GM13977 (cell line): ENCODE data around the gene CXCL10.
"Not testable (repeated sequence)": the region's sequence is repeated elsewhere in the genome, so short reads cannot be mapped to it uniquely, and the experiment has no call there.

Experiments used
- DNase-seq: peaks from one replicate; pipeline ENCODE4 v3.0.0; 2012; ENCODE audit warnings: low spot score
- CTCF ChIP-seq: IDR thresholded peaks from 2 replicates; pipeline ENCODE4 v1.5.1; 2012; ENCODE audit warnings: mild to moderate bottlenecking, control low read depth; ENCODE audit not compliant: insufficient read depth; ENCODE audit errors: extremely low read depth, missing control alignments
- in situ Hi-C: fragments of 300-500 bp; cut with MboI; formaldehyde crosslinking; loops from one replicate; pipeline ENCODE4 v1.12.0; 2022; ENCODE audit warnings: low sequenced_read_pairs, low pct_unique_long_range_greater_than_20kb, mixed read lengths, inconsistent platforms; ENCODE audit not compliant: unreplicated experiment

The CXCL10 gene

GRCh38 chr4:76053730-76054129, 30.4 kb upstream of the CXCL10 start:
- in situ Hi-C loops = loop anchor here (25.0 kb wide), 1 partner anchor 141 kb away; the partner anchor contains the start of gene PPEF2
- no peak for DNase-seq
- TF ChIP-seq CTCF = no peak

- in situ Hi-C loops = loop anchor here (25.0 kb wide), 1 partner anchor 138 kb away; the partner anchor contains the start of gene PPEF2
- DNase-seq = not testable (repeated sequence)
These were observed 27.3 kb upstream of the CXCL10 start for GRCh38 chr4:76050560-76051050.

- in situ Hi-C loops = loop anchor here (25.0 kb wide), 1 partner anchor 138 kb away; the partner anchor contains the start of gene PPEF2
These were observed 26.6 kb upstream of the CXCL10 start for GRCh38 chr4:76049860-76050416.

GRCh38 chr4:76044686-76045085, 21.4 kb upstream of the CXCL10 start:
- in situ Hi-C loops = not testable (repeated sequence)

More at GRCh38 chr4:76049860-76050416, 26.6 kb upstream of the CXCL10 start:
- not testable (repeated sequence) for DNase-seq

GRCh38 chr4:76043306-76043705, 20.0 kb upstream of the CXCL10 start:
- in situ Hi-C loops, DNase-seq: not testable (repeated sequence)

More at GRCh38 chr4:76044686-76045085, 21.4 kb upstream of the CXCL10 start:
- not testable (repeated sequence) for DNase-seq

GRCh38 chr4:76042241-76042998, 19.1 kb upstream of the CXCL10 start:
- in situ Hi-C loops, DNase-seq: not testable (repeated sequence)

GRCh38 chr4:76036855-76037254, 13.6 kb upstream of the CXCL10 start:
- TF ChIP-seq CTCF = no peak
- in situ Hi-C loops = no loop called here
- DNase-seq = no peak

GRCh38 chr4:76035799-76036380, 12.6 kb upstream of the CXCL10 start, which contains the start of gene CXCL11:
Gene CXCL11 (minus strand): TSS chr4:76036070. CDS start chr4:76035987, 83 bp downstream.
- in situ Hi-C loops = no loop called here
- no peak for DNase-seq
- TF ChIP-seq CTCF = no peak

GRCh38 chr4:76035141-76035540, 11.8 kb upstream of the CXCL10 start:
- DNase-seq = no peak
- in situ Hi-C loops = no loop called here
- no peak for TF ChIP-seq CTCF
